ENCODE data around the gene PEX14. TPM values are rescaled to one million over a fixed set of nuclear protein-coding genes. Genes with fewer than 3 reads are reported as not detected.

The PEX14 gene
- polyA plus RNA-seq, 3 donors: 2.2 to 8.8 (median 2.7) TPM

- Histone ChIP-seq H4K20me1 (ENCODE audit: insufficient read depth, low read length) (peaks cover 28% of the 10 kb centered on the region), H3K4me1 (ENCODE audit: control insufficient read depth in 1 of 2, insufficient read depth in 2 of 2, low read length in 2 of 2) (peaks cover 0 to 3% of the 10 kb centered on the region in 2 donors), H2AFZ (ENCODE audit: insufficient read depth, low read depth, low read length, poor library complexity, severe bottlenecking) (no peak overlapping the region), H3K79me2 (ENCODE audit: insufficient read depth, low read length) (no peaks in the 10 kb centered on the region), H3K4me2 (replicated peaks; ENCODE audit: extremely low read depth, low read length, poor library complexity, severe bottlenecking) (no peak overlapping the region), H3K27ac (ENCODE audit: low read depth in 1 of 2, low read length in 2 of 2) (no peak overlapping the region), H3K27me3 (ENCODE audit: control insufficient read depth in 2 of 2, insufficient read depth in 2 of 2, low read length in 2 of 2) (peaks cover 0 to 4% of the 10 kb centered on the region in 2 donors), H3K4me3 (replicated peaks in 1 of 3; ENCODE audit: low read depth in 2 of 3, low read length in 3 of 3) (no peak overlapping the region), H3K9ac (ENCODE audit: insufficient read depth, low read length, poor library complexity, severe bottlenecking) (no peak overlapping the region), H3K36me3 (replicated peaks in 1 of 2; ENCODE audit: control insufficient read depth in 1 of 2, insufficient read depth in 2 of 2, low read length in 2 of 2) (peaks cover 8 to 34% of the 10 kb centered on the region in 2 donors), H3K9me3 (replicated peaks in 1 of 2; ENCODE audit: control insufficient read depth in 1 of 2, insufficient read depth in 1 of 2, low read length in 2 of 2) (no peaks in the 10 kb centered on the region)
- peaks cover 34 to 43% of the 10 kb centered on the region in 2 donors for H3K36me3 Mint-ChIP-seq
- H3K4me1 Mint-ChIP-seq: peaks cover 11% of the 10 kb centered on the region
- no peak for TF ChIP-seq CTCF (IDR thresholded peaks at IDR 0.05)
- DNase-seq: no peak
- peak overlapping the region in 1 of 7 donors; percentile 37 for H3K27ac Mint-ChIP-seq
- H3K9me3 Mint-ChIP-seq: no peaks in the 10 kb centered on the region
- peaks cover 4 to 18% (median 6%) of the 10 kb centered on the region in 3 donors for H3K27me3 Mint-ChIP-seq (ENCODE audit: low read depth in 3 of 3)
- no peak overlapping the region for H3K4me3 Mint-ChIP-seq
- WGBS (ENCODE audit: insufficient coverage): 97% methylated on average over 7 of the region's 7 CpGs
- intact Hi-C loops (cut with micrococcal nuclease): no loop called here
Measured at GRCh38 chr1:10534519-10534918, 59.8 kb downstream of the PEX14 start.

GRCh38 chr1:10536133-10536770, 61.5 kb downstream of the PEX14 start:
- no peak for TF ChIP-seq CTCF (IDR thresholded peaks at IDR 0.05)
- Histone ChIP-seq H3K9me3 (replicated peaks in 1 of 2; ENCODE audit: control insufficient read depth in 1 of 2, insufficient read depth in 1 of 2, low read length in 2 of 2) (no peaks in the 10 kb centered on the region), H2AFZ (ENCODE audit: insufficient read depth, low read depth, low read length, poor library complexity, severe bottlenecking) (no peak overlapping the region), H4K20me1 (ENCODE audit: insufficient read depth, low read length) (peaks cover 11% of the 10 kb centered on the region), H3K36me3 (replicated peaks in 1 of 2; ENCODE audit: control insufficient read depth in 1 of 2, insufficient read depth in 2 of 2, low read length in 2 of 2) (peaks cover 11 to 50% of the 10 kb centered on the region in 2 donors), H3K27me3 (ENCODE audit: control insufficient read depth in 2 of 2, insufficient read depth in 2 of 2, low read length in 2 of 2) (no peaks in the 10 kb centered on the region), H3K9ac (ENCODE audit: insufficient read depth, low read length, poor library complexity, severe bottlenecking) (no peak overlapping the region), H3K4me1 (ENCODE audit: control insufficient read depth in 1 of 2, insufficient read depth in 2 of 2, low read length in 2 of 2) (no peaks in the 10 kb centered on the region), H3K27ac (ENCODE audit: low read depth in 1 of 2, low read length in 2 of 2) (no peak overlapping the region), H3K79me2 (ENCODE audit: insufficient read depth, low read length) (no peaks in the 10 kb centered on the region), H3K4me3 (replicated peaks in 1 of 3; ENCODE audit: low read depth in 2 of 3, low read length in 3 of 3) (no peak overlapping the region), H3K4me2 (replicated peaks; ENCODE audit: extremely low read depth, low read length, poor library complexity, severe bottlenecking) (no peak overlapping the region)
- Mint-ChIP-seq H3K4me3 (no peak overlapping the region), H3K4me1 (no peaks in the 10 kb centered on the region), H3K9me3 (no peaks in the 10 kb centered on the region), H3K36me3 (peaks cover 43 to 52% of the 10 kb centered on the region in 2 donors), H3K27ac (peak overlapping the region in 1 of 7 donors; percentile 19), H3K27me3 (ENCODE audit: low read depth in 3 of 3) (peaks cover 0 to 5% (median 0%) of the 10 kb centered on the region in 3 donors)
- intact Hi-C loops (cut with micrococcal nuclease): no loop called here
- no peak for DNase-seq
- 98% methylated on average over 12 of the region's 14 CpGs for WGBS (ENCODE audit: insufficient coverage)

Data from CD14-positive monocyte (primary cell).